Daoy (cell line): ENCODE data around the gene DCLK3. TPM values are rescaled to one million over a fixed set of nuclear protein-coding genes. Genes with fewer than 3 reads are reported as not detected.
A peak's percentile ranks its signal among the peaks of the same experiment; 100 is the strongest.

Experiments used
- DNase-seq: peaks from one replicate; pipeline ENCODE4 v3.0.0-alpha.2; 2015; ENCODE audit warnings: low read depth
- total RNA-seq: library from RNA; depleted of rRNA; stranded (reverse); fragments of >200 nt; shearing (Covaris generic); gene quantifications from 2 replicates; pipeline ENCODE4 v1.2.3, GENCODE V29; 2014

DCLK3 gene
- total RNA-seq, 1 experiment from 2014 or later, result 0.06 TPM

- DNase-seq, result no peak
Observed at GRCh38 chr3:36764704-36765038, 318 bp upstream of the DCLK3 start.

- DNase-seq, result peak; percentile 6
Observed at GRCh38 chr3:36762918-36763849, 1.2 kb downstream of the DCLK3 start.

- no peak for DNase-seq
Observed at GRCh38 chr3:36761779-36762178, 2.6 kb downstream of the DCLK3 start.

- DNase-seq, result no peak
Observed at GRCh38 chr3:36756269-36756668, 8.1 kb downstream of the DCLK3 start.

- no peak for DNase-seq
Observed at GRCh38 chr3:36751326-36751725, 13.0 kb downstream of the DCLK3 start.

- DNase-seq, result no peak
Observed at GRCh38 chr3:36750737-36751136, 13.6 kb downstream of the DCLK3 start.

GRCh38 chr3:36744763-36745162 lies 19.6 kb downstream of the DCLK3 start:
- no peak for DNase-seq

GRCh38 chr3:36743826-36744225 lies 20.5 kb downstream of the DCLK3 start:
- DNase-seq, result no peak

- DNase-seq, result no peak
Observed at GRCh38 chr3:36741285-36741684, 23.1 kb downstream of the DCLK3 start.

- no peak for DNase-seq
Observed at GRCh38 chr3:36740787-36741186, 23.6 kb downstream of the DCLK3 start.

- no peak for DNase-seq
Observed at GRCh38 chr3:36738702-36739101, 25.7 kb downstream of the DCLK3 start.

GRCh38 chr3:36736301-36736700 lies 28.1 kb downstream of the DCLK3 start:
- DNase-seq, result no peak

- DNase-seq, result no peak
Observed at GRCh38 chr3:36734742-36735141, 29.6 kb downstream of the DCLK3 start.

- no peak for DNase-seq
Observed at GRCh38 chr3:36733723-36734122, 30.6 kb downstream of the DCLK3 start.

- DNase-seq, result no peak
Observed at GRCh38 chr3:36733162-36733696, 31.1 kb downstream of the DCLK3 start.

GRCh38 chr3:36730966-36731365 lies 33.4 kb downstream of the DCLK3 start:
- no peak for DNase-seq

- peak; percentile 20 for DNase-seq
Observed at GRCh38 chr3:36729204-36730056, 34.9 kb downstream of the DCLK3 start.

- DNase-seq, result peak; percentile 18
Observed at GRCh38 chr3:36714343-36715086, 49.8 kb downstream of the DCLK3 start.

GRCh38 chr3:36713904-36714303 lies 50.4 kb downstream of the DCLK3 start:
- no peak for DNase-seq

- DNase-seq, result no peak
Observed at GRCh38 chr3:36710606-36711005, 53.7 kb downstream of the DCLK3 start.

- no peak for DNase-seq
Observed at GRCh38 chr3:36709826-36710365, 54.5 kb downstream of the DCLK3 start.

GRCh38 chr3:36709281-36709680 lies 55.1 kb downstream of the DCLK3 start:
- no peak for DNase-seq
